LNCaP clone FGC (cell line): ENCODE results near the gene ARHGAP4.

Source experiments
- DNase-seq: peaks from one replicate; pipeline ENCODE4 v3.0.0-alpha.2; 2011; ENCODE audit warnings: low read depth
- H3K4me3 ChIP-seq: 2 replicates; pipeline ENCODE4 v1.5.1; 2011; ENCODE audit warnings: mild to moderate bottlenecking, low read depth, low read length, control low read depth
- TF ChIP-seq, protein P1 (sequence below): IDR thresholded peaks from 2 replicates; pipeline ENCODE4 v1.5.1; 2012; ENCODE audit warnings: mild to moderate bottlenecking; ENCODE audit not compliant: control insufficient read depth, insufficient read depth; ENCODE audit errors: extremely low read depth

Gene ARHGAP4

DNA sequence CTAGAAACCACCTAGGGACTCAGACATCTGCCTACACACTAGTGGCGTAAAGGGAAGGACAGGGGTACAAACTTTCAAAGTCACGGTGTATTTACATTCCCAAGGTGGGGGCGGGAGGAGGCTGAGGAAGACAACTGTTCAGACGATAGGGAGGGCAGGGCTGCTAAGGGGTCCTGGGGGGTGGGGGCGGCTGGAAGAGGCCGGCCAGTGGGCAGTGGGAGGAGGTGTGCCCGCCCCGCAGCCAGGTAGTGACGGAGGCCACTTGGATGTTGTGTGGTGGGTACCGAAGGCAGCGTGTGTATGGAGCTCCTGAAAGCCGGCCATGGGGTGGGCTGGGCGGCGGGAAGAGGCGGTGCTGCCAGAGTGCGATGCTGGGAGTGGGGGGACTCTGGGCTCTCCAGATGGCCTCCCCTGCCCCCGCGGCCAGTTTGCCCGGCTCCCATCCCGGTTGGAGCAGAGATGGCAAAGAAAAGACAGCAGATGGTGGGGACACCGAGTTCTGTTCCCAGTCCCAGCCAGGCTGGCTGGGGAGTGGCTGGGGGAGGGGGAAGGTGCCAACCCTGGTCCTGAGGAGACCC is 64.2 kb downstream of the ARHGAP4 start:
- no peak for DNase-seq
- TF ChIP-seq, protein P1, sequence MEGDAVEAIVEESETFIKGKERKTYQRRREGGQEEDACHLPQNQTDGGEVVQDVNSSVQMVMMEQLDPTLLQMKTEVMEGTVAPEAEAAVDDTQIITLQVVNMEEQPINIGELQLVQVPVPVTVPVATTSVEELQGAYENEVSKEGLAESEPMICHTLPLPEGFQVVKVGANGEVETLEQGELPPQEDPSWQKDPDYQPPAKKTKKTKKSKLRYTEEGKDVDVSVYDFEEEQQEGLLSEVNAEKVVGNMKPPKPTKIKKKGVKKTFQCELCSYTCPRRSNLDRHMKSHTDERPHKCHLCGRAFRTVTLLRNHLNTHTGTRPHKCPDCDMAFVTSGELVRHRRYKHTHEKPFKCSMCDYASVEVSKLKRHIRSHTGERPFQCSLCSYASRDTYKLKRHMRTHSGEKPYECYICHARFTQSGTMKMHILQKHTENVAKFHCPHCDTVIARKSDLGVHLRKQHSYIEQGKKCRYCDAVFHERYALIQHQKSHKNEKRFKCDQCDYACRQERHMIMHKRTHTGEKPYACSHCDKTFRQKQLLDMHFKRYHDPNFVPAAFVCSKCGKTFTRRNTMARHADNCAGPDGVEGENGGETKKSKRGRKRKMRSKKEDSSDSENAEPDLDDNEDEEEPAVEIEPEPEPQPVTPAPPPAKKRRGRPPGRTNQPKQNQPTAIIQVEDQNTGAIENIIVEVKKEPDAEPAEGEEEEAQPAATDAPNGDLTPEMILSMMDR, result no peak
- H3K4me3 ChIP-seq, result no peak overlapping the region

- DNase-seq, result no peak
- no peak overlapping the region for H3K4me3 ChIP-seq
- TF ChIP-seq, protein P1, result no peak
These were observed 64.9 kb downstream of the ARHGAP4 start for GRCh38 chrX:153861151-153861550.
